ENCODE data around the gene FNTB. TPM values are rescaled to one million over a fixed set of nuclear protein-coding genes. Genes with fewer than 3 reads are reported as not detected.

The FNTB gene
- total RNA-seq, 1 experiment from 2014 or later, result 28.1 TPM

GRCh38 chr14:64944041-64944440, 42.7 kb upstream of the FNTB start:
- no peak for TF ChIP-seq CTCF (conservative IDR thresholded peaks at IDR 0.05; ENCODE audit: low read depth, low read length)
- no peak for TF ChIP-seq EZH2phosphoT487 (IDR thresholded peaks at IDR 0.05; ENCODE audit: borderline replicate concordance, low read length)
- no peak for TF ChIP-seq EZH2 (IDR thresholded peaks at IDR 0.05; ENCODE audit: low read length, unreplicated experiment)
- H3K36me3 ChIP-seq (ENCODE audit: low read depth, low read length), result no peaks in the 10 kb centered on the region
- CTCF ChIA-PET, result no interaction called here
- POLR2A ChIA-PET (ENCODE audit: unreplicated experiment), result interaction anchor here (0.5 kb wide), 1 partner anchor 42 kb away, joined by 4 read pairs; the partner anchor contains the start of gene FNTB
- no TSS peak for BruUV-seq (replicated peaks)
- no peaks in the 10 kb centered on the region for H3K9me3 ChIP-seq (ENCODE audit: low read length)
- H2AFZ ChIP-seq (ENCODE audit: low read length), result no peak overlapping the region
- no peak overlapping the region for H3K4me3 ChIP-seq (ENCODE audit: low read length)
- ATAC-seq, result no peak
- H3F3A ChIP-seq (ENCODE audit: low read length, unreplicated experiment), result no peaks in the 10 kb centered on the region
- H3K79me2 ChIP-seq (ENCODE audit: low read length), result no peaks in the 10 kb centered on the region
- H3K9ac ChIP-seq (ENCODE audit: low read length), result no peak overlapping the region
- H3K4me2 ChIP-seq (ENCODE audit: low read length), result no peak overlapping the region
- no peaks in the 10 kb centered on the region for H4K20me1 ChIP-seq (ENCODE audit: low read length)
- peaks cover 5% of the 10 kb centered on the region; the same call in 1 of the 2 replicates for H3K4me1 ChIP-seq (ENCODE audit: insufficient read depth, low read length)
- no peak overlapping the region for H3K27ac ChIP-seq (ENCODE audit: low read length)
- no peaks in the 10 kb centered on the region for H3K27me3 ChIP-seq (ENCODE audit: low read length)
- no peak for DNase-seq
- intact Hi-C loops (cut with micrococcal nuclease), result no loop called here
- no peaks in the 10 kb centered on the region for H3K9me2 ChIP-seq (replicated peaks; ENCODE audit: low read length)

DNA sequence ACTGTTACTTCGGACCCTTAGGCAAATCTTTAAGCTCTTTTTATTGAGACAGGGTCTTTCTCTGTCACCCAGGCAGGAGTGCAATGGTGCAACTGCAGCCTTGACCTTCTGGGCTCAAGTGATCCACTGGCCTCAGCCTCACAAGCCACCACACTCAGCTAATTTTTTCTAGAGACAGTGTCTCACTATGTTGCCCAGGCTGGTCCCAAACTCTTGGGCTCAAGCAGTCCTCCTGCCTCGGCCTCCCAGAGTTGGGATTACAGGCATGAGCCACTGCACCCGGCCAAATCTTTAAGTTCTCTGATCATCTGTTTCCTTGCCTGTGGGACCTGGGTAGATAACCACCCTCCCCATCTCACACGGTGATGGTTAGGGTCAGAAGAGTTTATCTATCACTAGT, 41.8 kb upstream of the FNTB start:
- H3K27ac ChIP-seq (ENCODE audit: low read length), result no peak overlapping the region
- H2AFZ ChIP-seq (ENCODE audit: low read length), result no peak overlapping the region
- no peaks in the 10 kb centered on the region for H3K27me3 ChIP-seq (ENCODE audit: low read length)
- no peaks in the 10 kb centered on the region for H4K20me1 ChIP-seq (ENCODE audit: low read length)
- no peak overlapping the region for H3K4me2 ChIP-seq (ENCODE audit: low read length)
- POLR2A ChIA-PET (ENCODE audit: unreplicated experiment), result no interaction called here
- no peak overlapping the region for H3K4me3 ChIP-seq (ENCODE audit: low read length)
- H3K79me2 ChIP-seq (ENCODE audit: low read length), result no peaks in the 10 kb centered on the region
- BruUV-seq (replicated peaks), result no TSS peak
- ATAC-seq (no peak), DNase-seq (no peak)
- TF ChIP-seq CTCF (conservative IDR thresholded peaks at IDR 0.05; ENCODE audit: low read depth, low read length) (no peak), EZH2 (IDR thresholded peaks at IDR 0.05; ENCODE audit: low read length, unreplicated experiment) (no peak), EZH2phosphoT487 (IDR thresholded peaks at IDR 0.05; ENCODE audit: borderline replicate concordance, low read length) (no peak)
- no peaks in the 10 kb centered on the region for H3F3A ChIP-seq (ENCODE audit: low read length, unreplicated experiment)
- no peaks in the 10 kb centered on the region for H3K9me2 ChIP-seq (replicated peaks; ENCODE audit: low read length)
- peaks cover 5% of the 10 kb centered on the region; the same call in 1 of the 2 replicates for H3K4me1 ChIP-seq (ENCODE audit: insufficient read depth, low read length)
- H3K36me3 ChIP-seq (ENCODE audit: low read depth, low read length), result no peaks in the 10 kb centered on the region
- no peaks in the 10 kb centered on the region for H3K9me3 ChIP-seq (ENCODE audit: low read length)
- CTCF ChIA-PET, result no interaction called here
- intact Hi-C loops (cut with micrococcal nuclease), result no loop called here
- no peak overlapping the region for H3K9ac ChIP-seq (ENCODE audit: low read length)

- TF ChIP-seq EZH2phosphoT487 (IDR thresholded peaks at IDR 0.05; ENCODE audit: borderline replicate concordance, low read length) (no peak), EZH2 (IDR thresholded peaks at IDR 0.05; ENCODE audit: low read length, unreplicated experiment) (no peak)
- ATAC-seq, result no peak
- H3K9ac ChIP-seq (ENCODE audit: low read length), result no peak overlapping the region
- no peaks in the 10 kb centered on the region for H3K9me3 ChIP-seq (ENCODE audit: low read length)
- no peaks in the 10 kb centered on the region for H3K36me3 ChIP-seq (ENCODE audit: low read depth, low read length)
- no peaks in the 10 kb centered on the region for H4K20me1 ChIP-seq (ENCODE audit: low read length)
- no peak for DNase-seq
- intact Hi-C loops (cut with micrococcal nuclease), result no loop called here
- H3F3A ChIP-seq (ENCODE audit: low read length, unreplicated experiment), result no peaks in the 10 kb centered on the region
- CTCF ChIA-PET, result no interaction called here
- H3K79me2 ChIP-seq (ENCODE audit: low read length), result no peaks in the 10 kb centered on the region
- no peaks in the 10 kb centered on the region for H3K27me3 ChIP-seq (ENCODE audit: low read length)
- H2AFZ ChIP-seq (ENCODE audit: low read length), result no peak overlapping the region
- H3K4me2 ChIP-seq (ENCODE audit: low read length), result no peak overlapping the region
- no peaks in the 10 kb centered on the region for H3K9me2 ChIP-seq (replicated peaks; ENCODE audit: low read length)
- H3K4me1 ChIP-seq (ENCODE audit: insufficient read depth, low read length), result peaks cover 5% of the 10 kb centered on the region; the same call in 1 of the 2 replicates
- no TSS peak for BruUV-seq (replicated peaks)
- POLR2A ChIA-PET (ENCODE audit: unreplicated experiment), result no interaction called here
- no peak overlapping the region for H3K27ac ChIP-seq (ENCODE audit: low read length)
- no peak overlapping the region for H3K4me3 ChIP-seq (ENCODE audit: low read length)
These were observed 41.1 kb upstream of the FNTB start for GRCh38 chr14:64945431-64946178.

Measured in PC-3 (cell line).